HepG2 (cell line): ENCODE measurements around the gene IFT22. TPM values are rescaled to one million over a fixed set of nuclear protein-coding genes. Genes with fewer than 3 reads are reported as not detected.

Experiments used
- AHR ChIP-seq: IDR thresholded peaks from 2 replicates; pipeline ENCODE4 v1.6.1; 2018; ENCODE audit warnings: missing genetic modification reagents, missing compliant biosample characterization
- CAMTA2 ChIP-seq: sonication (generic); formaldehyde crosslinking; IDR thresholded peaks from 2 replicates; pipeline ENCODE4 v1.4.0; 2020; ENCODE audit warnings: mild to moderate bottlenecking, missing genetic modification reagents, borderline replicate concordance
- GPN1 ChIP-seq: sonication (generic); formaldehyde crosslinking; IDR thresholded peaks from 2 replicates; pipeline ENCODE4 v1.5.1; 2020; ENCODE audit warnings: missing genetic modification reagents, borderline replicate concordance
- HOXA5 ChIP-seq: sonication (generic); formaldehyde crosslinking; IDR thresholded peaks from 2 replicates; pipeline ENCODE4 v1.4.0; 2020; ENCODE audit warnings: missing genetic modification reagents
- NAIF1 ChIP-seq: sonication (generic); formaldehyde crosslinking; IDR thresholded peaks from 2 replicates; pipeline ENCODE4 v1.5.0; 2020; ENCODE audit warnings: mild to moderate bottlenecking, missing genetic modification reagents, borderline replicate concordance
- NFIC ChIP-seq: IDR thresholded peaks from 2 replicates; pipeline ENCODE4 v1.6.1; 2012; ENCODE audit warnings: mild to moderate bottlenecking, low read length, inconsistent platforms
- POLR2A ChIP-seq, 2 experiments: IDR thresholded peaks; 2 replicates each; pipeline ENCODE4 v1.6.1; 2011; ENCODE audit warnings: low read depth in 2 of 2, low read length in 2 of 2, mild to moderate bottlenecking in 1 of 2, moderate library complexity in 1 of 2; ENCODE audit not compliant: insufficient read depth in 1 of 2
- RFX5 ChIP-seq: IDR thresholded peaks from 2 replicates; pipeline ENCODE4 v1.6.1; 2011; ENCODE audit warnings: low read depth, low read length, improper control_type of control experiment
- TFE3 ChIP-seq: IDR thresholded peaks from 2 replicates; pipeline ENCODE4 v1.6.1; 2016
- ZFP36 ChIP-seq: fragments of 150-350 bp; IDR thresholded peaks from 2 replicates; pipeline ENCODE4 v1.6.1; 2018; ENCODE audit warnings: borderline replicate concordance, low read length, low read depth; ENCODE audit not compliant: partially characterized antibody
- ZMYM2 ChIP-seq: sonication (generic); formaldehyde crosslinking; IDR thresholded peaks from 2 replicates; pipeline ENCODE4 v1.8.0; 2022; ENCODE audit warnings: mild to moderate bottlenecking, missing genetic modification reagents
- ZNF263 ChIP-seq: sonication (generic); formaldehyde crosslinking; IDR thresholded peaks from 2 replicates; pipeline ENCODE4 v1.4.0; 2020; ENCODE audit warnings: missing genetic modification reagents
- ZNF30 ChIP-seq: sonication (generic); formaldehyde crosslinking; IDR thresholded peaks from 2 replicates; pipeline ENCODE4 v1.5.0; 2020; ENCODE audit warnings: mild to moderate bottlenecking, missing genetic modification reagents
- ZNF629 ChIP-seq: sonication (generic); formaldehyde crosslinking; conservative IDR thresholded peaks from 2 replicates; pipeline ENCODE4 v1.5.0; 2020; ENCODE audit warnings: missing genetic modification reagents
- ZNF678 ChIP-seq: sonication (generic); formaldehyde crosslinking; IDR thresholded peaks from 2 replicates; pipeline ENCODE4 v1.4.0; 2020; ENCODE audit warnings: mild to moderate bottlenecking, missing genetic modification reagents
- ZNF724P ChIP-seq: sonication (generic); formaldehyde crosslinking; IDR thresholded peaks from 2 replicates; pipeline ENCODE4 v1.8.0; 2022; ENCODE audit warnings: missing genetic modification reagents, borderline replicate concordance
- polyA plus RNA-seq, 8 experiments: library from polyadenylated mRNA; depleted of rRNA in 3 of 8; stranded (reverse) in 7 of 8; unstranded in 1 of 8; fragments of >200 nt; fragmentation: Illumina TruSeq in 4 of 8; extraction: Trizol in 4 of 8; gene quantifications; 2 replicates each; pipeline versions ENCODE4 v1.2.1 to v1.2.3, GENCODE V29; 2011 to 2016; ENCODE audit warnings: low read depth in 4 of 8, missing spikeins in 1 of 8, mixed read lengths in 1 of 8; ENCODE audit not compliant: insufficient read depth in 1 of 8
- total RNA-seq, 5 experiments: library from RNA; depleted of rRNA; stranded (reverse); fragments of >200 nt; fragmentation: Illumina TruSeq; extraction: Trizol; gene quantifications; 2 replicates each; pipeline ENCODE4 v1.2.3, GENCODE V29; 2016; ENCODE audit warnings: low read depth in 1 of 5
- TF ChIP-seq, protein P1 (sequence below): sonication (generic); formaldehyde crosslinking; IDR thresholded peaks from 2 replicates; pipeline ENCODE4 v1.8.0; 2022; ENCODE audit warnings: missing genetic modification reagents, mild to moderate bottlenecking, moderate library complexity, borderline replicate concordance
- TF ChIP-seq, protein P2 (sequence below): IDR thresholded peaks from 2 replicates; pipeline ENCODE4 v1.6.1; 2016; ENCODE audit warnings: mild to moderate bottlenecking
- TF ChIP-seq, protein P3 (sequence below): IDR thresholded peaks from 2 replicates; pipeline ENCODE4 v1.6.1; 2012; ENCODE audit warnings: inconsistent platforms
- TF ChIP-seq, protein P4 (sequence below): sonication (generic); formaldehyde crosslinking; IDR thresholded peaks from 2 replicates; pipeline ENCODE4 v1.4.0; 2020; ENCODE audit warnings: missing genetic modification reagents
- TF ChIP-seq, protein P5 (sequence below): sonication (generic); formaldehyde crosslinking; IDR thresholded peaks from 2 replicates; pipeline ENCODE4 v1.8.0; 2022; ENCODE audit warnings: missing genetic modification reagents, low read depth, mild to moderate bottlenecking, borderline replicate concordance

Gene IFT22
- total and polyA plus RNA-seq, 2 of the 13 experiments (the other 11 are each of a cell fraction or from before 2014, with no cell fraction given): 8.9 to 14.5 TPM

DNA sequence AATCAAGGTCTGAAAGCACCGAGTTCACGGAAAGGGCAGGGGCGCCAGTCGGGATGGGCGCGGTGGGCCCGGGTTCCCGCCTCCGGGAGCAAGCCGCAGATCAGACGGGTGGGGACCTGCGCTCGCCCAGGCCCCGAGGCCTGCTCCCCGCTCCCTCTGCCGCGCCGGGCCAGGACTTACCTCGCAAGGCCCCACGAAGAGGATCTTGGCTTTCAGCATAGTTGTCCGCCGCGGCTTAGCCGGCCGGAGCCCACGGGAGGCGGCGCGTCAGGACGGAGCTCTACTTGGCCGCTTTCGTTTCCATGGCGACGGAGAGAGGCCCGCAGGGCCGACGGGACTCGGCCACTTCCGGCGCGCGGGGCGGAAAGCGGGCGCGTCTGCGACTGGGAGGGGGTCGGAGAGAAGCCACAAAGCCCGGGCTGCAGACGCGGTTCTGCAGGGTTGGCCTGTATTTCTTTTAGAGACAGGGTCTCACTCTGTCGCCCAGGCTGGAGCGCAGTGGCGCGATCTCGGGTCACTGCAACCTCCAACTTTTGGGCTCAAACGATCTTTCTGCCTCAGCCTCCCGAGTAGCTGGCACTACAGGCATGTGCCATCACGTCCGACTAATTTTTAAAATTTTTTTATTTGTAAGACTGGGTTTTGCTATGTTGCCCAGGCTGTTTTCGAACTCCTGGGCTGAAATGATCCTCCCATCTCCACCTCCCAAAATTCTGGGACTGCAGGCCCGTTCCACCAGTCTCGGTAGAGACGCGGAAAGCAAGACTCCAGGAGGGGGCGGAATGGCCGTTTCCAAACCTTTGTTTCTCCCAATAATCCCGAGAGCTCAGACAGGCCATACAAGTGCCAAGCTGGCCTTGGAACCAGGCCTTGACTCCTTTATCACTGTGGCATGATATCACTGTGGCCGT, at the start of gene IFT22 (continued):
- TF ChIP-seq, protein P1, sequence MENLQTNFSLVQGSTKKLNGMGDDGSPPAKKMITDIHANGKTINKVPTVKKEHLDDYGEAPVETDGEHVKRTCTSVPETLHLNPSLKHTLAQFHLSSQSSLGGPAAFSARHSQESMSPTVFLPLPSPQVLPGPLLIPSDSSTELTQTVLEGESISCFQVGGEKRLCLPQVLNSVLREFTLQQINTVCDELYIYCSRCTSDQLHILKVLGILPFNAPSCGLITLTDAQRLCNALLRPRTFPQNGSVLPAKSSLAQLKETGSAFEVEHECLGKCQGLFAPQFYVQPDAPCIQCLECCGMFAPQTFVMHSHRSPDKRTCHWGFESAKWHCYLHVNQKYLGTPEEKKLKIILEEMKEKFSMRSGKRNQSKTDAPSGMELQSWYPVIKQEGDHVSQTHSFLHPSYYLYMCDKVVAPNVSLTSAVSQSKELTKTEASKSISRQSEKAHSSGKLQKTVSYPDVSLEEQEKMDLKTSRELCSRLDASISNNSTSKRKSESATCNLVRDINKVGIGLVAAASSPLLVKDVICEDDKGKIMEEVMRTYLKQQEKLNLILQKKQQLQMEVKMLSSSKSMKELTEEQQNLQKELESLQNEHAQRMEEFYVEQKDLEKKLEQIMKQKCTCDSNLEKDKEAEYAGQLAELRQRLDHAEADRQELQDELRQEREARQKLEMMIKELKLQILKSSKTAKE: no peak
- TF ChIP-seq GPN1 (CRISPR knock-in tag) (no peak), AHR (CRISPR knock-in tag) (no peak), ZNF678 (CRISPR knock-in tag) (no peak), NFIC (no peak), RFX5 (no peak), ZMYM2 (CRISPR knock-in tag) (no peak), HOXA5 (CRISPR knock-in tag) (no peak), ZNF724P (CRISPR knock-in tag) (no peak), ZNF263 (CRISPR knock-in tag) (no peak), TFE3 (no peak), NAIF1 (CRISPR knock-in tag) (no peak), CAMTA2 (CRISPR knock-in tag) (no peak), ZNF30 (0 out of 2 replicates have a peak, but pooled peaks have one; percentile 23), POLR2A (IDR thresholded peaks at IDR 0.05; ENCODE audit: insufficient read depth in 1 of 2, low read depth in 2 of 2, low read length in 2 of 2) (peak; percentile 65 to 81), ZFP36 (no peak), ZNF629 (no peak)
- TF ChIP-seq, protein P2, sequence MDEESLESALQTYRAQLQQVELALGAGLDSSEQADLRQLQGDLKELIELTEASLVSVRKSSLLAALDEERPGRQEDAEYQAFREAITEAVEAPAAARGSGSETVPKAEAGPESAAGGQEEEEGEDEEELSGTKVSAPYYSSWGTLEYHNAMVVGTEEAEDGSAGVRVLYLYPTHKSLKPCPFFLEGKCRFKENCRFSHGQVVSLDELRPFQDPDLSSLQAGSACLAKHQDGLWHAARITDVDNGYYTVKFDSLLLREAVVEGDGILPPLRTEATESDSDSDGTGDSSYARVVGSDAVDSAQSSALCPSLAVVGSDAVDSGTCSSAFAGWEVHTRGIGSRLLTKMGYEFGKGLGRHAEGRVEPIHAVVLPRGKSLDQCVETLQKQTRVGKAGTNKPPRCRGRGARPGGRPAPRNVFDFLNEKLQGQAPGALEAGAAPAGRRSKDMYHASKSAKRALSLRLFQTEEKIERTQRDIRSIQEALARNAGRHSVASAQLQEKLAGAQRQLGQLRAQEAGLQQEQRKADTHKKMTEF: no peak; the same call in 1 of the 2 replicates
- TF ChIP-seq, protein P3, sequence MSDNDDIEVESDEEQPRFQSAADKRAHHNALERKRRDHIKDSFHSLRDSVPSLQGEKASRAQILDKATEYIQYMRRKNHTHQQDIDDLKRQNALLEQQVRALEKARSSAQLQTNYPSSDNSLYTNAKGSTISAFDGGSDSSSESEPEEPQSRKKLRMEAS: peak; percentile 44
- TF ChIP-seq, protein P4, sequence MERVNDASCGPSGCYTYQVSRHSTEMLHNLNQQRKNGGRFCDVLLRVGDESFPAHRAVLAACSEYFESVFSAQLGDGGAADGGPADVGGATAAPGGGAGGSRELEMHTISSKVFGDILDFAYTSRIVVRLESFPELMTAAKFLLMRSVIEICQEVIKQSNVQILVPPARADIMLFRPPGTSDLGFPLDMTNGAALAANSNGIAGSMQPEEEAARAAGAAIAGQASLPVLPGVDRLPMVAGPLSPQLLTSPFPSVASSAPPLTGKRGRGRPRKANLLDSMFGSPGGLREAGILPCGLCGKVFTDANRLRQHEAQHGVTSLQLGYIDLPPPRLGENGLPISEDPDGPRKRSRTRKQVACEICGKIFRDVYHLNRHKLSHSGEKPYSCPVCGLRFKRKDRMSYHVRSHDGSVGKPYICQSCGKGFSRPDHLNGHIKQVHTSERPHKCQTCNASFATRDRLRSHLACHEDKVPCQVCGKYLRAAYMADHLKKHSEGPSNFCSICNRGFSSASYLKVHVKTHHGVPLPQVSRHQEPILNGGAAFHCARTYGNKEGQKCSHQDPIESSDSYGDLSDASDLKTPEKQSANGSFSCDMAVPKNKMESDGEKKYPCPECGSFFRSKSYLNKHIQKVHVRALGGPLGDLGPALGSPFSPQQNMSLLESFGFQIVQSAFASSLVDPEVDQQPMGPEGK: peak; percentile 32; the same call in 1 of the 2 replicates
- TF ChIP-seq, protein P5, sequence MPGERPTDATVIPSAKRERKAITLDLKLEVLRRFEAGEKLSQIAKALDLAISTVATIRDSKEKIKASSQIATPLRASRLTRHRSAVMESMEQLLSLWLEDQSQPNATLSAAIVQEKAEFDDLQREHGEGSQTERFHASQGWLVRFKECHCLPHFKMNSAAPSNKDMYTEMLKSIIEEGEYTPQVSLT (CRISPR knock-in tag): no peak
